GM12878 (cell line): Measurements from ENCODE around the gene ANGPTL4.

ENCODE experiments used
- ATF3 ChIP-seq: IDR thresholded peaks from 2 replicates; pipeline ENCODE4 v1.6.1; 2011; ENCODE audit warnings: low read depth, mild to moderate bottlenecking, low read length, moderate library complexity, borderline replicate concordance; ENCODE audit errors: extremely low read depth
- PBX3 ChIP-seq: IDR thresholded peaks from 2 replicates; pipeline ENCODE4 v1.6.1; 2011; ENCODE audit warnings: mild to moderate bottlenecking, low read depth, low read length, moderate library complexity; ENCODE audit not compliant: insufficient replicate concordance
- PML ChIP-seq: IDR thresholded peaks from 2 replicates; pipeline ENCODE4 v1.6.1; 2012; ENCODE audit warnings: low read length, inconsistent platforms
- POLR2A ChIP-seq: IDR thresholded peaks from 2 replicates; pipeline ENCODE4 v1.6.1; 2011; ENCODE audit warnings: low read depth, mild to moderate bottlenecking, low read length
- TAF1 ChIP-seq: IDR thresholded peaks from 2 replicates; pipeline ENCODE4 v1.6.1; 2011; ENCODE audit warnings: mild to moderate bottlenecking, low read depth, low read length, borderline replicate concordance

- no peak for TF ChIP-seq ATF3
- no peak for TF ChIP-seq TAF1
- TF ChIP-seq PML = no peak
- no peak for TF ChIP-seq PBX3
- TF ChIP-seq POLR2A = no peak
These were observed 28.1 kb downstream of the ANGPTL4 start for GRCh38 chr19:8392017-8392591.
